Jurkat, Clone E6-1 (cell line): Measurements from ENCODE around the gene PGP.

Source experiments
- DNase-seq: peaks from one replicate; pipeline ENCODE4 v3.0.0-alpha.2; 2011; ENCODE audit warnings: low read depth, low spot score
- H3K4me3 ChIP-seq: 2 replicates; pipeline ENCODE4 v1.5.1; 2011; ENCODE audit warnings: mild to moderate bottlenecking, low read length, control low read depth, moderate library complexity

PGP gene

DNA sequence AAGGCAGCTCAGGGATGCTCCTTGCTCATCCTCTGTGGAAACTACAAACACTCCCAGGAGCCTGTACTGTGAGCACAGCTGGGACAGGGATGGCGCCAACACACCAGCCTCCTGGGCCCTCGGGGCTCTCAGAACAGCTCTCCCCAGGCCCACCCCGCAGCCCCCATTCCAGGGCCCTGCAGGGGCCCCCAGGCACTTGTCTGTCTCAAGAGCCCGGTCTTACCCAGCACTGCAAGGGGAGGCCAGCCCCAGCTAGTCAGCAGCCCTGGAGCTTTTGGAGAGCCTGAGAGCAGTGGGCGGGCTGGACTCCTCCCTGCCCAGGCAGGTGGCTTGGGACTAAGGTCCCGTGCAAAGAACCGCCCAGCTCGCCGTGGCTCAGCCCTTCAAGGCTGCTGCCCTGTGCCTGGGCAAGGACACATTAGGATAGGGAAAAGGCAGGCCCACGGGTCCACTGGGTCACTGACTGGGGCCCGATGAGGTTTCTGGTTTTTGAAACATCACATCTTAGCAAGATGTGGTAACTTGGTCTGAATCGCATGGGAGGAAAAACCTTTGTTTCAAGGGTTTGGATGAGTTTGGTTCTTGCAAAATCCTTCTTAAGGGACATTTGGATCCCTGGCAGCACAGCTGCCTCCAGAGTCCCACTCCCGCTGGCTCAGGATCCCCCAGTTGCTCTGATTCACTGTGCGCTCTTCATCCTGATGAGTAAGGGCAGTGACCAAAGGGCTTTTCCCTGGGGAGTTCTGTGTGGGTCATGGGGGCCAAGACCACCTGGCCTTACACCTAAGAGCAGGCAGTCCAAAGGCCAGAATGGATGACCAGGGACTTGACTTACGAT, 24.4 kb upstream of the PGP start:
- no peak for DNase-seq
- no peak overlapping the region for H3K4me3 ChIP-seq

DNA sequence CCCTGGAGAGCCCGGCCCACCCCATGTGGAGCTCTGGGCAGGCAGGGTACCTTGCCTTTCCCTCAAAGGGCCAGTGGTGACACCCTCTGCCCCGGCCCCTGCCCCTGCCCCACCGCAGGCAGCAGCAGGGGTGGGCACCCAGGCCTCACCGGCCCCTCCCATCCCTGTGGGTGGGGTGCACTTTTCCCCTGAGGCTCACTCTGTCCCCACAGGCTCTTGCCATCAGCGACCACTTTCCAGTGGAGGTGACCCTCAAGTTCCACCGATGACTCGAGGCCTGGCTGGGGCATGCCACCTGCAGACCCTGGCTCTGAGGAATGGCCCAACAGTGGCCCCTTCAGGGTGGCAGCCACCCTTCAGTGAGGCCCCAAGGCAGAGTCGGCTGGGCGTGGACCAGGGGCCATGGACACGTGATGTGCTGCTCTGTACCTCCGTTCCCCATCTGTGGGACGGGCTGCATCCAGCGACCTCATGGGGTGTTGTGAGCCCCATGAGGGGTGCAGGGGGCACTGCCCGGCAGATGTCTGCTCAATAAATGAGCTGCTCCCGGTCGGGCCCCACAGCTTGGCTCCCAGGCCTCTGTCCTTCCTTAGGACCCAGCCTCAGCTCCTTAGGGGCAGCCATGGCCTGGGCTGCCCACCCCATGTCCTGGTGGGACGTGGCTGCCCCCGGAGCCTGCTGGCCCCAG, 23.7 kb upstream of the PGP start:
- H3K4me3 ChIP-seq, result no peak overlapping the region
- DNase-seq, result no peak

DNA sequence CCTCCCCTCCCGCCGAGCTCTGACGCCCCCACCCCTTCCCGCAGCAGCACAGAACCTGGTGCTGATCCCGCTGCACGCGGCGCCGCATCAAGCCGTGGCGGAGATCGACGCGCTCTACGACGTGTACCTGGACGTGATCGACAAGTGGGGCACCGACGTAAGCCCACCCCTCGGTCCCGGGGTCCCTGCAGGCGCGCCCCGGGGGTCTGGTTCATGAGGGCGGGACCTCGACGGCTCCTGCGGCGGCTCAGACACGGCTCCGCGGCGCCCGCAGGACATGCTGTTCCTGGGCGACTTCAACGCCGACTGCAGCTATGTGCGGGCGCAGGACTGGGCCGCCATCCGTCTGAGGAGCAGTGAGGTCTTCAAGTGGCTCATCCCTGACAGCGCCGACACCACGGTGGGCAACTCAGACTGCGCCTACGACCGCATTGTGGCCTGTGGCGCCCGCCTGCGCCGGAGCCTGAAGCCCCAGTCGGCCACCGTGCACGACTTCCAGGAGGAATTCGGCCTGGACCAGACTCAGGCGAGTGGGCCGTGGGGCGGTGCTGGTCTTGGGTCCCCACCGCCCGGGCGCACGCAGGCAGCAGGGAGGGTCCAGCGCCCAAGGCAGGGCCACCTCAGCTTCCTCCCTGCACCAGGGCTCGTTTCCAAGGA, 23.0 kb upstream of the PGP start:
- H3K4me3 ChIP-seq, result no peak overlapping the region
- DNase-seq, result no peak

DNA sequence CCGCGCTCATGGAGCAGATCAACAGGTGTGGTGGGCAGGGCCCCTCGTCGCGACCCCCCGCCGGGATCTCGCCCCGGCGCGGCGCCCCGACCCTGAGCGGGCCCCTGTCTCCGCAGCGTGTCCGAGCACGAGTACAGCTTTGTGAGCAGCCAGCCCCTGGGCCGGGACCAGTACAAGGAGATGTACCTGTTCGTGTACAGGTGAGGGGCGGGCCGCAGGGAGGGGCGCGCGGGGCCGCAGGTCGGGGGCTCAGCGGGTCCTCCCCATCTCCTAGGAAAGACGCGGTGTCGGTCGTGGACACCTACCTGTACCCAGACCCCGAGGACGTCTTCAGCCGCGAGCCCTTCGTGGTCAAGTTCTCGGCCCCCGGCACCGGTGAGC, 22.5 kb upstream of the PGP start:
- H3K4me3 ChIP-seq, result no peak overlapping the region
- no peak for DNase-seq

DNA sequence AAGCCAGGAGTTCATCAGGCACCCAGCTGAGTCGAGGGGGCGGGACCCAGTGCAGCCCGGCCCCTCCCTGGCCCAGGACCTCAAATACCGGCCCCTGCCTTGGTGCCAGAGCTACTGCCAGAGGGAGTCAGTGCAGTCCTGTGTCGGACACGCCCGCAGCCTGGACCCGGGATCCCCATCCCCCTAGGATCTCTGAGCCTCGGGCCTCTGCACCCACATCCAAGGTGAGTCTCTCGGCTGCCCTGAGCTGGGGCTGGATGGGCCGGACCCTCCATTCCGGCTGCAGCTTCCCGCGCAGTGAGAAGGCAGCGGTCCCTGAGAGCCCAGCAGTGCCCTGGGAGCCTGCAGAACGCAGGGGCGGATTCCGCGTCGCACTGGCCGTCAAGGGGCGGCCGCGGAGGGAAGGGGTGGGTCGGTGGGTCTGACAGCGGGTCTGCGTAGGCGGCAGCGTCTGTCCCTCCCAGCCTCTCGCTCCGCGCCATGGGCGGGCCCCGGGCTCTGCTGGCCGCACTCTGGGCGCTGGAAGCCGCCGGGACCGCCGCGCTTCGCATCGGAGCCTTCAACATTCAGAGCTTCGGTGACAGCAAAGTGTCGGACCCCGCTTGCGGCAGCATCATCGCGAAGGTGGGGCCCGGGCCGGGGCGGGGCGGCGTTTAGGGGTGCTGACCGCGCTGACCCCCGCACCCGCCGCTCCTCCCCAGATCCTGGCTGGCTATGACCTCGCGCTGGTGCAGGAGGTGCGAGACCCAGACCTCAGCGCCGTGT, 21.9 kb upstream of the PGP start, which contains the start of gene DNASE1L2:
Gene DNASE1L2, plus strand, starts transcription at position 108 of the 765 bp plus-strand sequence. Its CDS starts 373 bp downstream, at position 481.
- no peak within 1 kb of the TSS for H3K4me3 ChIP-seq
- no peak for DNase-seq

DNA sequence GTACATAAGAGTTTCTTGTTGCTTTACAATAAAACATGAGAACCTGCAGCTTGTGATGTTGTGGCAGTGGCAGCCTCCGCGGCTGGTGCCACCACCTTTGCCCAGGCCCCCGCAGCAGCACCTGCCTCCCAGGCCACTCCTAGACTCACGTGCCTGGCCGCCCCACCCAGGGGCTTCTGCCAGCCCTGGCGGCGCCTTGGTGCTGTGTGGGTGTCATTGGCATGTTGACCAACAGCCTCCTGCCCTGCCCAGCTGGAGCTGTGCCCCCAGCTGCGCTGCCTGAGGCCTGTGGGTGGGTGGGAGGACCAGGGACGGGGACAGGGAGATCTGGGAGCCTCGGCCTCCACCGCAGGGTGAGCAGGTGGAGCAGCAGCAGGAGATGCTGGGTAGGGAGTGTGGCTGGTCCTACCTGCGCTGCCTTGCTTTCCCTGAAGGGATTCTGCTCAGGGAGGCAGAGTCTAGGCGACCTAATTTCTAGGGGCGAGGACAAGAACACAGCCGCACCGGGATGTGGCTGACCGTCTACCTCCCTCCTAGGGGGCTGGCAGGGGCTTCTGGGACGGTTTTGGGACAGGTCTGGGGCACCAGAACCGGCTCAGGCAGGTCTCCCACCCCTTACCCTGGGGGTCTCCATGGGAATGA, 21.2 kb upstream of the PGP start:
- no peak for DNase-seq
- H3K4me3 ChIP-seq, result no peak overlapping the region

DNA sequence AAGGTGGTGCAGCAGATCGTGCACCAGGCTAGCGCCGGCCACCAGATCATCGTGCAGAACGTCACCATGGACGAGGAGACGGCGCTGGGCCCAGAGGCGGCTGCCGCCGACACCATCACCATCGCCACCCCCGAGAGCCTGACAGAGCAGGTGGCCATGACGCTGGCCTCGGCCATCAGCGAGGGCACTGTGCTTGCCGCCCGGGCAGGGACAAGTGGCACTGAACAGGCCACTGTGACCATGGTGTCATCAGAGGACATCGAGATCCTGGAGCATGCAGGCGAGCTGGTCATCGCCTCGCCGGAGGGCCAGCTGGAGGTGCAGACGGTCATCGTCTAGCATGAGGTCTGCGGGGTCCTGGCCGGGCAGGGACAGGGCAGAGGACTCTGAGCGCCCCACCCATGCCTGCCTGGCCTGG, 20.6 kb upstream of the PGP start:
- no peak for DNase-seq
- H3K4me3 ChIP-seq, result no peak overlapping the region

DNA sequence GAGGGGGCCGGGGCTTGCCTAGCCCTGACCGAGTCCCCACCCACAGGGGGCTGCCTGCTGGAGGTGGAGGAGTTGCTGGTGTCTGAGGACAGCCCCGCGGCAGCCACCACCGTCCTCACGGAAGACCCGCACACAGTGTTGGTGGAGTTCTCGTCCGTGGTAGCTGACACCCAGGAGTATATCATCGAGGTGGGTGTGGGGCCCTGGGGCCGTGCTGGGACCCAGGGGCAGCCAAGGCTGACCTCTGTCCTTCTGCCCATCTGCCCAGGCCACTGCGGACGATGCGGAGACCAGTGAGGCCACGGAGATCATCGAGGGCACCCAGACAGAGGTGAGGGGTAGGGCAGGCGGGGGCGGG, 20.2 kb upstream of the PGP start:
- no peak for DNase-seq
- H3K4me3 ChIP-seq, result no peak overlapping the region

DNA sequence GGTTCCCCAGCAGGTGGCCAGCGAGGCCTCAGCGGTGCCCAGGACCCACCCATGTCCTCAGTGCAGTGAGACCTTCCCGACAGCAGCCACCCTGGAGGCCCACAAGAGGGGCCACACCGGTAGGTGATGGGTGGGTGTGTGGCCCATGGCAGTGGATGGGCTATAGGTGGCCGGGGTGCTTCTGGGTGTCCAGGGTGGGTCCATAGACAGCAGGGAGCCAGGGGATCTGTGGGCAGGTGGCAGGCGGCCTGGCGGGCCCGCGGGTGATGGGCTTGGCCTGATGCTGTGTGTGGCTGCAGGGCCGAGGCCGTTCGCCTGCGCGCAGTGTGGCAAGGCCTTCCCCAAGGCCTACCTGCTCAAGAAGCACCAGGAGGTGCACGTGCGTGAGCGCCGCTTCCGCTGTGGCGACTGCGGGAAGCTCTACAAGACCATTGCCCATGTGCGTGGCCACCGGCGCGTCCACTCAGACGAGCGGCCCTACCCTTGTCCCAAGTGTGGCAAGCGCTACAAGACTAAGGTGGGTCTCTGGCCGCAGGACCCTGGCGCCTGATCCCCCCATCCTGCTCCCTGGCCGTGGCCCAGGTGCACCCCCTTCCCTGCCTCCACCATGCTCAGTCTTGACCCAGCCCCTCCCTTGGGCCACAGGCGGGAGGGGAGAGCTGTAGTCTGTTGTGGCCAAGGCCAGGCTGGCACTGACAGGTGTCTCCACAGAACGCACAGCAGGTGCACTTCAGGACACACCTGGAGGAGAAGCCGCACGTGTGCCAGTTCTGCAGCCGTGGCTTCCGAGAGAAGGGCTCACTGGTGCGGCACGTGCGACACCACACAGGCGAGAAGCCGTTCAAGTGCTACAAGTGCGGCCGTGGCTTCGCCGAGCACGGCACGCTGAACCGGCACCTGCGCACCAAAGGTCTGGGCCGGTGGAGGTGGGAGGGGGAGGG, 19.5 kb upstream of the PGP start:
- H3K4me3 ChIP-seq, result no peak overlapping the region
- DNase-seq, result no peak

DNA sequence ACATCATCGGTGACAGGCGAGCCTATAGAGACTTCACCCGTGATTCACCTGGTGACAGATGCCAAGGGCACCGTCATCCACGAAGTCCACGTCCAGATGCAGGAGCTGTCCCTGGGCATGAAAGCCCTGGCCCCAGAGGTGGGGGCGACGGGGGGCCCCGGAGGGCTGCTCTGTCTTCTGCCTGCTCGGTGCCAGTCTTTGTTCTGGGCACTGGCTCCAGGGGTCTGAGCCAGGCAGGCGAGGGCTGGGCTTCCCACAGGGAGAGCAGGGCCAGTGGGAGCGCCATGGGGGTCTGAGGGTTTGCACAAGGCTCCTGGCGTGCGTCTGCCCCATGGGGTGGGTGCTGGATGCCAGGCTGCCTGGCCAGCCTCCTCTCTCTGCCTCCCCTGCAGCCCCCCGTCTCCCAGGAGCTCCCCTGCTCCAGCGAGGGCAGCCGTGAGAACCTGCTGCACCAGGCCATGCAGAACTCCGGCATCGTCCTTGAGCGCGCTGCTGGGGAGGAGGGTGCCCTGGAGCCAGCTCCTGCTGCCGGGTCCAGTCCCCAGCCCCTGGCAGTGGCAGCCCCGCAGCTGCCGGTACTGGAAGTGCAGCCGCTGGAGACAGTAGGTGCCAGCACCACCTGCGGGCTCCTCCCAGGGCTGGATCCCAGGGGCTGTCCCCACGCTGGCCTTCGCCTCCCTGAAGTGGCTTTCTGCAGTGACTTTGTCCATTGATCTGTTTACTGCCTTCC, 18.6 kb upstream of the PGP start:
- no peak for DNase-seq
- H3K4me3 ChIP-seq, result no peak overlapping the region

DNA sequence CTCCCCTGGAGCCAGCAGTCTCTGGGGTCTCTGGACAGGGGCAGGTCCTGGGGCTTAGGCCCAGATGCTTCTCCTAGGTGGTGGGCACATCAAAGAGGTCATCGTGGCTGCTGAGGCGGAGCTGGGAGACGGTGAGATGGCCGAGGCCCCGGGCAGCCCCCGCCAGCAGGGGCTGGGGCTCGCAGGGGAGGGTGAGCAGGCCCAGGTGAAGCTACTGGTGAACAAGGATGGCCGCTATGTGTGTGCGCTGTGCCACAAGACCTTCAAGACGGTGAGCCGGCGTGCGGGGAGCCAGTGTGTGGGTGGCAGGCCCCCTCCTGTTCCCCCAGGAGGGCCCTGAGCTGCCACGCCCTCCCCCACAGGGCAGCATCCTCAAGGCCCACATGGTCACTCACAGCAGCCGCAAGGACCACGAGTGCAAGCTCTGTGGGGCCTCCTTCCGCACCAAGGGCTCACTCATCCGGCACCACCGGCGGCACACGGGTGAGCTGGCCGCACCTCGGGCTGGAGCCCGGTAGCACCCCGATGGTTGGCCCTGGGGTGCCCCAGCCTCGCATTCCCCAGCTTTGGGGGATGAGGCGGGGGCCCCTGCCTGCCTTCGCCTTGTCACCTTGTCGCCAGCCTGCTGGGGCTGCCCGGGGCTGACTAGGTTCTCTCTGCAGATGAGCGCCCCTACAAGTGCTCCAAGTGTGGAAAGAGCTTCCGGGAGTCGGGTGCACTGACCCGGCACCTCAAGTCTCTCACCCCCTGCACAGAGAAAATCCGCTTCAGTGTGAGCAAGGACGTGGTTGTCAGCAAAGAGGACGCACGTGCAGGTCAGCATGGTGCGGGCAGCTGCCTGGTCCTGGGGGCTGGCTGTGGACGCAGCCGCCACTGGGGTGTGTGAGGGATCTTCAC, 17.7 kb upstream of the PGP start:
- no peak overlapping the region for H3K4me3 ChIP-seq
- no peak for DNase-seq

DNA sequence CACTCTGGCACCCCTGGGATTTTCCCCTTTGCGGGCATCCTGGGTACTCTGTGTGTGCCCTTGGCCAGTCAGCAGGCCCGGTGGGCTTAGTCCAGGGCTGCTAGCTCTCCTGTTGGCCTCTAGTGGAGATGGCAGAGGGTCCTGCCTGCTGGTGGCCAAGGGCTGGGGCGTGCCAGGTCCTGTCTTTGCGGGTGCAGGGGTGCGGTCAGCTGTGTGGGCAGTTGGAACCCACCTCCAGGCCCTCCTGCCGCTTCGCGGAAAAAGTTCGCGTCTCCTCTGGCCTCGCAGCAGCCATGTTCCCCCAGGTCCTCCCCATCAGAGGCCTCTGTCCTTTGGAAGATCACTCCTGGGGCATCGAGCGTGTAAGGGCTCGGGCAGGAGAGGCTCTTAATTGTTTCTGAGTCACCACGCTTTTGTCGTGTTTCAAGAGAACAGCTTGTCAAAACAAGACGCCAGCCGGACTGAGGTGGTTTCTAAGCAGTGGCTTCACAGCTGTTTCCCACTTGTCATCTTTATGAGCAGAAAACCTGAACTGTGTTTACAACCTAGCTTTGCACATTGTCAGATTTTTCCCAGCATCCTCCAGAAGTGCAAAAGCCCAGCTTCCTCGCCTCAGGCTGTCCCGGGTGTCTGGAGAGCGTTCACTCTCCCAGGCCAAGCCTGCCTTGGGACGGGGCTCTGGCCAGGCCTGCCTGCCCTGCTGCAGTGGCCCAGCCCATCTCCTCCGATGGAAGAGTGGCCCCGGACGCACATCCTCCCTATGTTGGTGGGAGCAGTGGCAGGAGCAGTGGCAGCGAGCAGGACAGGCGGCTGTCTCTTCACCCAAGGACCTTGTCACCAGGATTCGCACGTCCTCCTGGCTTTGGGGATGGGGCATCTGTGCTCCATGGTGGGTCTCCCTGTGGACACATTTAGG, 16.6 kb upstream of the PGP start:
- DNase-seq, result no peak
- H3K4me3 ChIP-seq, result no peak overlapping the region

DNA sequence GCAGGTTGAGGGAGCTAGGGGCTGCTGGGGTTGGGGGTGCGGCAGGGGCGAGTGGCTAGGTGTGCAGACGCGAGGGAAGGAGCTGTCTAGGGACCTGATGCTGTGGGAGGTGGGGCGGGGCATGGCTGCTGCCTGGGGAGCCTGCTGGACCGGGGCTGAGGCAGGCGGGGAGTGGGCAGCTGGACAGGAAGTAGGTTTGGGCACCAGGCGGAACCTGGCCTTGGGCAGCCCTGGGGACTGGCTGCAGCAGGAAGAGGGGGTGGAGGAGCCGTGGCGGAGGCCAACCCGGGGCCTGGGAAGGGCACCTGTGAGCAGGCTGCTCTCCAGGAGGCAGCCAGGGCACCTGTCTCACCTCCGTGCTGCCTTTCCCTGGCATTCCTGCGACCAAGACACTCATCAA, 15.7 kb upstream of the PGP start:
- H3K4me3 ChIP-seq, result no peak overlapping the region
- no peak for DNase-seq

DNA sequence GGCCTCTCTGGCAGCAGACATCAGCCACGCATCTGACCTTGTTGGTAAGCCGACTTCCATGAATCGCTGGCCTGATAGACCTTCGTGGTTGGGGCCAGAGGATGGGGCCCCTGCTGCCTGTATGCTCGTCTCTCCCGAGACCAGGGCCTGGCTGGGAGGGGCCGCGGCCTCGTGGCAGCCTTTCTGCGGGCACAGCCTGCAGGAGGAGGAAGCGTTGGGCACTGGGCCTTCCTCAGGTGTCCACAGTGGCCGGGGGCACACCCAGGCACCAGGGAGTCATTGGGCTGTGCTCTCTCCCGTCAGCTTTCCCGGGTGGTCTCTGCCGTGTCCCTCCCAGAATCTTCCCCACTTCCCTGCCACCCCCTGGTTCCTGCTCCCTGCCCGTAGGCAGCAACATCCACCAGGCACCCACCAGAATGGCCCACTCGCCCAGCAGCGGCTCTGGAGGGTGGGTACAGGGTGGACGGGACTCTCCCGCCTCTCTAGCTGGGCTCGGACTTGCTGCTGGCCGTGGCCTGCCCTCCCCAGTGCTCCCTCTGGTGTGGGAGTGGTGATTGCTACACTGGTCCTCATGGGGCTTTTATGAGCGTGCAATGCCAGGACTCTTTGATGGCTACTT, 15.1 kb upstream of the PGP start:
- DNase-seq, result no peak
- H3K4me3 ChIP-seq, result no peak overlapping the region

DNA sequence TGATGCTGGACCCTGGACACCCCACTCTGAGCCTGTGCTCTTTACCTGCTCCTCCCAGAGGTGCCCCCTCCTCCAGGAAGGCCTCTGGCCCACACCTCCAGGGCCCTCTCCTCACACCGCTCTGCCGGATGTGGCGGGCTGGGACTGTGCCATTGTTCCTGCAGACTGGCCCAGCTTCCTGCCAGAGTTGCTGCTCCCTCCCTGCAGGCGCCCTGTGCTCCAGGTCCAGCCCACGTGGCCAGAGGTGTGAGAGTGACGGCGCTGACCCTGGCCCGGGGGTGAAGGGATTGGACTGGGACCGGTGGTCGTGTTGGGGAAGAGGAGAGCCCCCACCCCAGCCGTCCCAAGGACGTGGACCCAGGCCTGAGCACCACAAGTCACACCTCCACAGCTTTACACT, 14.5 kb upstream of the PGP start:
- no peak overlapping the region for H3K4me3 ChIP-seq

More for the DNA sequence above, 14.5 kb upstream of the PGP start:
- no peak for DNase-seq
